Stimulated activated naive CD4-positive, alpha-beta T cell treated with Interleukin-2 at 50 U/mL for 16 hours (primary cell): Measurements from ENCODE around the gene NEUROG2.
"Not testable (repeated sequence)": the region's sequence is repeated elsewhere in the genome, so short reads cannot be mapped to it uniquely, and the experiment has no call there.

Source experiments
- DNase-seq: peaks from one replicate; lab custom pipeline; 2025; lab: John Stamatoyannopoulos, UW

Gene NEUROG2

GRCh38 chr4:112490808-112491207 lies 25.2 kb downstream of the NEUROG2 start:
- not testable (repeated sequence) for DNase-seq

- DNase-seq = no peak
Observed at GRCh38 chr4:112485930-112486329, 30.1 kb downstream of the NEUROG2 start.

- no peak for DNase-seq
Observed at GRCh38 chr4:112473985-112474384, 42.0 kb downstream of the NEUROG2 start.

GRCh38 chr4:112472318-112472717 lies 43.7 kb downstream of the NEUROG2 start:
- DNase-seq = no peak
